Neural crest cell (in vitro differentiated cells): Measurements from ENCODE around the gene GFRA4. TPM values are rescaled to one million over a fixed set of nuclear protein-coding genes. Genes with fewer than 3 reads are reported as not detected.
"Not testable (repeated sequence)": the region's sequence is repeated elsewhere in the genome, so short reads cannot be mapped to it uniquely, and the experiment has no call there.

ENCODE experiments used
- DNase-seq: peaks from one replicate; pipeline ENCODE4 v3.0.0; 2021; ENCODE audit warnings: low read depth, mixed read lengths, low spot score
- H3K27ac Mint-ChIP-seq: one replicate; pipeline ENCODE4 v1.8.0; 2021; ENCODE audit warnings: mild to moderate bottlenecking, mixed read lengths; ENCODE audit not compliant: unreplicated experiment
- H3K27me3 Mint-ChIP-seq: 2 replicates; pipeline ENCODE4 v1.8.0; 2021; ENCODE audit warnings: low read depth, mild to moderate bottlenecking, mixed read lengths
- H3K36me3 Mint-ChIP-seq: 2 replicates; pipeline ENCODE4 v1.8.0; 2021; ENCODE audit warnings: low read depth, mild to moderate bottlenecking, mixed read lengths
- H3K4me1 Mint-ChIP-seq: 2 replicates; pipeline ENCODE4 v1.8.0; 2021; ENCODE audit warnings: mixed read lengths
- H3K4me3 Mint-ChIP-seq: one replicate; pipeline ENCODE4 v1.8.0; 2021; ENCODE audit warnings: mild to moderate bottlenecking, mixed read lengths
- H3K9me3 Mint-ChIP-seq: 2 replicates; pipeline ENCODE4 v1.8.0; 2021; ENCODE audit warnings: mixed read lengths
- CTCF ChIP-seq: fragments of 200-600 bp; sonication (generic); conservative IDR thresholded peaks from 2 replicates; pipeline ENCODE4 v1.5.0; 2021; ENCODE audit warnings: antibody characterized with exemption, mild to moderate bottlenecking
- total RNA-seq: library from RNA; stranded (reverse); gene quantifications from 2 replicates; pipeline ENCODE4 v1.2.1, GENCODE V29; 2021

Gene GFRA4
- total RNA-seq, 1 donor from 2014 or later = not detected

GRCh38 chr20:3628502-3629314, 34.5 kb downstream of the GFRA4 start:
- DNase-seq = no peak
- Mint-ChIP-seq H3K4me3 (no peak overlapping the region), H3K27ac (no peak overlapping the region), H3K9me3 (no peaks in the 10 kb centered on the region), H3K36me3 (peaks cover 20% of the 10 kb centered on the region), H3K4me1 (peaks cover 21% of the 10 kb centered on the region), H3K27me3 (no peaks in the 10 kb centered on the region)
- TF ChIP-seq CTCF = no peak

GRCh38 chr20:3627476-3627875, 35.7 kb downstream of the GFRA4 start:
- no peaks in the 10 kb centered on the region for H3K9me3 Mint-ChIP-seq
- H3K27ac Mint-ChIP-seq = no peak overlapping the region
- H3K36me3 Mint-ChIP-seq = peaks cover 20% of the 10 kb centered on the region
- no peaks in the 10 kb centered on the region for H3K27me3 Mint-ChIP-seq
- no peak for TF ChIP-seq CTCF
- no peak for DNase-seq
- peaks cover 34% of the 10 kb centered on the region for H3K4me1 Mint-ChIP-seq
- H3K4me3 Mint-ChIP-seq = no peak overlapping the region

- Mint-ChIP-seq H3K9me3 (peaks cover 3% of the 10 kb centered on the region), H3K27ac (no peak overlapping the region), H3K4me1 (peaks cover 44% of the 10 kb centered on the region), H3K36me3 (peaks cover 4% of the 10 kb centered on the region), H3K27me3 (no peaks in the 10 kb centered on the region), H3K4me3 (no peak overlapping the region)
- TF ChIP-seq CTCF = no peak
- DNase-seq = no peak
These were observed 40.8 kb downstream of the GFRA4 start for GRCh38 chr20:3622406-3622805.

- no peak for DNase-seq
- Mint-ChIP-seq H3K9me3 (peaks cover 3% of the 10 kb centered on the region), H3K27me3 (no peaks in the 10 kb centered on the region), H3K36me3 (no peaks in the 10 kb centered on the region), H3K4me3 (no peak overlapping the region), H3K4me1 (peaks cover 44% of the 10 kb centered on the region), H3K27ac (no peak overlapping the region)
- TF ChIP-seq CTCF = no peak
These were observed 42.1 kb downstream of the GFRA4 start for GRCh38 chr20:3621111-3621510.

- DNase-seq = no peak
- Mint-ChIP-seq H3K36me3 (no peaks in the 10 kb centered on the region), H3K27ac (no peak overlapping the region), H3K27me3 (no peaks in the 10 kb centered on the region), H3K9me3 (peaks cover 3% of the 10 kb centered on the region), H3K4me3 (no peak overlapping the region), H3K4me1 (peaks cover 20% of the 10 kb centered on the region)
- no peak for TF ChIP-seq CTCF
These were observed 46.9 kb downstream of the GFRA4 start for GRCh38 chr20:3616250-3616649.

GRCh38 chr20:3615171-3615840, 47.9 kb downstream of the GFRA4 start:
- not testable (repeated sequence) for H3K27ac Mint-ChIP-seq, H3K36me3 Mint-ChIP-seq, H3K4me3 Mint-ChIP-seq, H3K9me3 Mint-ChIP-seq, H3K27me3 Mint-ChIP-seq, DNase-seq
- H3K4me1 Mint-ChIP-seq = peaks cover 17% of the 10 kb centered on the region
